ELF-1 (cell line): ENCODE data around the gene JAKMIP1.

Experiments used
- DNase-seq: peaks from one replicate; pipeline ENCODE4 v3.0.0-alpha.2; 2016; ENCODE audit warnings: low read depth, low spot score

The JAKMIP1 gene

GRCh38 chr4:6119507-6120020 is 80.8 kb downstream of the JAKMIP1 start:
- DNase-seq, result peak; percentile 77

GRCh38 chr4:6118201-6118600 is 82.1 kb downstream of the JAKMIP1 start:
- no peak for DNase-seq

DNA sequence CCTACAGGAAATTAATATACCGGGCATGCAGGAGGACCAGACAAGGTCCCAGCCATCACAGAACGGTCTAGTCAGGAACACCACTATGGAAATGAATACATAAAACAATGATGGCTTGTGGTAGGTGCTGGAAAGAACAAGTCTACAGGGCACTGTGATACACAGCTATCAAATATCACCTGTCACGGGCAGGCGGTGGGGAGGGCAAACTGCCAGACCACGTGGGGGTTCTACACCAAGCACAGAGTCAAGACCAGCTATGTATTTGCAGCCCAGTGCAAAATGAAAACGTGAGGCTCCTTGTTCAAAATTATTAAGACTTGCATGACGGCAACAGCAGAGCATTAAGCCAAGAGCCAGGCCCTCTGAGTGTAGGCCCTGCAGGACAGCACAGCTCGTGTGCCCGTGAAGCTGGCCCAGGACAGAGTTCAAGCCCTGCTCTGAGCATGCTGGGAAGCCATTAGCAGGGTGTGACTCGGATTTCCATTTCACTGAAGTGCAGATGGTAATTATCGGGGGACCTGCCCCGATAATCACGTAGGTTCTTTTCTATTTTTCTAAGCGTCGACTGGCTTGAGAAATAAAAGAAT is 83.6 kb downstream of the JAKMIP1 start:
- no peak for DNase-seq

DNA sequence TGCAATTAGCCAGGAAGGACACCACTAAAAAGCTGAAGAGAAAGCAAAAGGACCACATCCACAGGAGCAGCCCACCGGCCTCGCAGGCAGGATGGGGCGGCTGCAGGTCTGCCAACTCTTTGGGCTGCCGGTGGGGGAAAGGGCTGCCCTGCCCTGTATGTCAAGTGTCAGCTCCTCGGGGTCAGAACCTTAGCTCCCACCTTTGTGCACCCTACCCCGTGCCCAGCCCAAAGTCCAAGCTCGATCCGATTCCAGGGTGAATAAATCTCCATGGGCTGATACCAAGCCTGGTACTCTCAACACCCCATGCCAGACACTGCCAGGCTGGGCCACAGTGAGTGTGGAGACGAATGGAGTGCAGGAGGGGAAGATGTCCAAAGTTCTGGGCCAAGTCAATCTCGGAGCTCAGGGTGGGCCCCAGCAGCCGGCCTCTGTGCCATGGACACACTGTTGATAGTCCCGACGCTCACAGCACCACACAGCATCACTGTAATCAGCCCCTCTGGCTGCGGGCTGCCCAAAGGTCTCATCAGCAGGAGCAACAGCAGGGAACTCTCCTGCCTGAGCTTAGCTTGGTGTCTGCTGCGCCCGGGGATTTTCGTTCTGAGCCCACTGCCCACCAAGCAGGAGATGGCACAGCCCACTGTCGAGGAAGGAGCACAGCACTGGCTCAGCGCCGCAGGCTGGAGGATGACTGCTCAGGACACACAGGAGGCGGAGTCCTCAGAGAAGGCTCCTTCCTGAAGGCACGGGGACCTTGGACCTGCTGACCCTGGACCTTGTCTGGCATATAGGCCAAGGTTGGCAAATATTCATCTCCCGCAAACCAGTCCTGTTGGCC is 84.4 kb downstream of the JAKMIP1 start:
- no peak for DNase-seq

DNA sequence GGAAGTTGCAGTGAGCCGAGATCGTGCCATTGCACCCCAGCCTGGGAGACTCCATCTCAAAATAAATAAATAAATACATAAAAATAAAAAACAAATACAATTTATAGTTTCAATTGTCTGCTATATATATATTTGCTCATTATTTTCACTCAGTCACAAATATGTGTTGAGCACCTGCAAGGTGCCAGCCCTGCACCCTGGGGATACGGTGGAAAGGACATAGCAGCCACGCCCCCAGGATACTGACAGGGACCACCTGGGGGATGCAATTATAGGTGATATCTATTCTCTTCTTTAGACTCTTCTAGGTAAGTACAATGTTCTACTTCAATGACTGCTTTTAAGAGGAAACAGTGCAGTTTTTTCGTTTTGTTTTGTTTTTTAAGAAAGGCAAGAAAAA is 85.0 kb downstream of the JAKMIP1 start:
- no peak for DNase-seq

GRCh38 chr4:6114601-6115000 is 85.7 kb downstream of the JAKMIP1 start:
- DNase-seq, result no peak

- DNase-seq, result no peak
Measured at GRCh38 chr4:6114181-6114580, 86.2 kb downstream of the JAKMIP1 start.

- DNase-seq, result no peak
Measured at GRCh38 chr4:6113641-6114040, 86.7 kb downstream of the JAKMIP1 start.

GRCh38 chr4:6112606-6113290 is 87.6 kb downstream of the JAKMIP1 start:
- DNase-seq, result no peak

DNA sequence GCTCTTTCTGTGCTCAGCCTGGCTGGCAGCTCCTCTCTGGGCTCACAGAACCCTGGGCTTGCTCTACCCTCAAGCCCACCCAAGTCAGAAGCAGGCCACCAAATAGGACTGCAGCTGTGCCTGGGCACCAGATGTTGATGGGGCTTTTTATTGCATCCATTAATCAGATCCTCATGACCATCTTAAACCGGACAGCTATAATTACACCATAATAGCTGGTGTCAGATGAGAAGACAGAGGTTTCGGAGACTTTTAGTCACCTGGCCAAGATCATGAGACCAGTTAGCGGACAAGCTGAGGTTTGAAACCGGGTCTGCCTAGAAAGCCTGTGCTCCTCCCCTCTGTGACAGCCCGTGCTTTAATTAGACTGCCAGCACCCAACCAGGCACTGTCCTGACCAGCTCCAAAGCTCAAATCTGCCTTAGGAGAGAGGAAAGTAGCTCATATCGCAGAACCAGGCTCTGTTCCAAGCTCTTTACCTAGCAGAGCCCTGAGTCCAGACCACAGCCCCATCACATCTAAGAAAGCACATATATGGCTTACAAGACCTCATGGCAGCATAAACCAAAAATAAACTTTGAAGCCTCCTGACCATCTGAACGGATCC is 88.9 kb downstream of the JAKMIP1 start:
- no peak for DNase-seq

- DNase-seq, result no peak
Measured at GRCh38 chr4:6110681-6111353, 89.5 kb downstream of the JAKMIP1 start.

DNA sequence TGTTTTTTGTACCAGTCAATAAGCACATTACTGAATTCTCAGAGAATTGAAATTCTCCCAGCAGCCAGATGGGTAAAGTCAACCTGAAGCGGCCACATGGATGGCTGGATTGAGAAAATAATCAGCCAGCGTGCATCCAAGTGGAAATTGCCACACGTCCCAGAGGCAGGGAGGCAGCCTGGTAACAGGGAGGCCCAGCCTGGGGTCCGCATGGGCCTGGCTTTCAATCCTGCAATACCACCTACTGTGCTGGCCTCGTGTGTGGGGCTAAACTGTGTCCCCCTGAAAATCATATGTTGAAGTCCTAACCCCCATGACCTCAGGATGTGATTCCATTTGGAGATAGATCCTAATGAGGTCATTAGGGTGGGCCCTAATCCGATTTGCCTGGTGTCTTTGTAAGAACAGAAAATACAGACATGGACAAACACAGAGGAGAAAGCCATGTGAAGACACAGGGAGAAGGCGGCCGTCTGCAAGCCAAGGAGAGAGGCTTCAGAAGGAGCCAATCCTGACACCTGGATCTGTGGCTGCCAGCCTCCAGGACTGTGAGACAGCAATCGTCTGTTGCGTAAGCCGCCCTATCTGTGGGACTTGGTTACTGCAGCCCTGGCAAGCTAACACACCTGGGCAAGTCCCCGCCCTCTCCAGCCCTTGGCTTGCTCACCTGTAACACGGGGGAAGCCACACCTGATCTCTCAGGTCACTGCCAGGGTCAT is 90.3 kb downstream of the JAKMIP1 start:
- peak; percentile 72 for DNase-seq

DNA sequence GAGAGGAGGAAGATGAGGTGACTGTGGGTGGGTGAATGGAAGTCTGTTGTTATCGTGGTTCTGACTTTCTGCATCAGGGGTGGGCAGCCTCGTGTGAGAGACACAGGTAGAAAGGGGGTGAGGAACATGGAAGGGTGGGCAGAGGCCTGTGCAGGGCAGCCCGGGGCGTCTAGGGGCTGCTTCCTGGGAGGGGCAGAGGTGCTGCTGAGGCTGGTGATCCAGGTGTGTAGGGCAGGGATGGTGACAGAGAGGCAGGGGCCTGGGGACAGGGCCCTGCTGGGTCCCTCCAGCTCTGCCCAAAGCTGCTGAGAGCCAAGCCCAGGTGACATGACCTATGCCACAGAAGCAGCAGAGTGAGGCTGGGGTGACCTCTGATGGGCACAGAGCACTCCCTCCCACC is 92.5 kb downstream of the JAKMIP1 start:
- no peak for DNase-seq

GRCh38 chr4:6107114-6107791 is 93.1 kb downstream of the JAKMIP1 start:
- no peak for DNase-seq

GRCh38 chr4:6106156-6106555 is 94.2 kb downstream of the JAKMIP1 start:
- DNase-seq, result no peak

GRCh38 chr4:6105311-6105911 is 94.9 kb downstream of the JAKMIP1 start:
- peak; percentile 55 for DNase-seq

DNA sequence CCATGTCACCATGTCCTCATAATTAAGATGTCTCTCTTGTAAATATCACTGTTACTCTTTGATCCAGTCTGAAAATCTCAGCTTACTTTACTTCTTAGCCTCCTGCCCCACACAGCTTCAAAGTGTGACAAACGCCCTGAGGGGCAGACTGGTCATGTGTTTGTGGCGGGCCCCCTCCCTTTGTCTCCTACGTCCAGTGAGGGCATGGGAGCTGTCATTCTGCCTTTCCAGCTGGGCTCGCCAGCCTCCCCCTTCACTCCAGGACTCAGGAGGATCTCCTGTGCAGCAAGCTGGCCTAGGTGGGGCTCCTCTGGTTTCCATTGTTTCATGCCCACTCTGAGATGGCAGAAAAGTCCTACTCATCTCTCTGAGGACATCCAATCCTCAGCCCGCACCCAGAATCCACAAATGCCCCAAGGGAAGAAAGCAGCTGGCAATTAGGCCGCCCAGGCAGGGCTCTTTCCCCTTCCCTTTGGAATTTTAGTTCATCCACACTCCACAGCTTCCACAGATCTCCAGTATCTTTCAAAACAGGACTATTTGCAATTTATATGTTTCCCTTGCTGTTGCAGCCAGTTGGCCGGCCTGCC is 95.7 kb downstream of the JAKMIP1 start:
- DNase-seq, result peak; percentile 76

DNA sequence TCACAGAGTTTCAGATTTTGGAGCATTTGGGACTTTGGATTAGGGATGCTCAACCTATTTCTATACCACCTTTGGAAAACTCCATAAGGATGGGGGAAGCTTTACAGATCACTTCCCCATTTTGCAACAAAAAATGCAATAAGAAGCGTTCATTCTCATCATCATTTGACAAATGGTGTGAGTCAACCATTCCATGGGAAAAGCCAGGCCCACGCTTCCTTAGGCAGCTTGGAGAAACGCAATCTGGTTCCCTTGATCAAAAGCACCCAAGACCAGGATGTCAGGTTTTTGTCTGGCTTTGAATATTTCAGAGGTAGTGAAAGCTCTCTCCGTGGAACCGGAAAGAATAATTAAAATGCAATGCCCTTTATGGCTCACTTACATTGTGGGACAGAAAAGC is 102.8 kb downstream of the JAKMIP1 start:
- DNase-seq, result no peak

DNA sequence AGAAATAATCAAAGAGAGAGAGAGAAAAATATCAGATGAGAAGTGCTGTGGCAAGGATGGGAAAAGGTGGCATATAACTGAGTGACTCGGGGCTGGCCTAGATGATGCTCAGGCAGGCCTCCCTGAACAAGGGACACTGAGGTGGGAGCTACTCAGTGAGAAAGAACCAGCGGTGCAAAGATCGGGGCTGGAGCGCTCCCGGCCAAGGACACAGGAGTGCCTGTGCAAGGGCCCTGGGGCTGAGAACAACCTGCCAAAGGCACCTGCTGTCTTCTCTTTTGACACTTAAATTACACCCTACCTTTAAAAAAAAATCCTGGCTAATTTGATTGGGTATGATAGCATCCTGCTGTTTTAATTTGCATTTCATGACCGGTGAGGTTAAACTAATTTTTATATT is 104.5 kb downstream of the JAKMIP1 start:
- DNase-seq, result no peak
